ENCODE data around the gene OR14A16. TPM values are rescaled to one million over a fixed set of nuclear protein-coding genes. Genes with fewer than 3 reads are reported as not detected.
A peak's percentile ranks its signal among the peaks of the same experiment; 100 is the strongest.

The OR14A16 gene
- total RNA-seq, 4 donors from 2014 or later: not detected

GRCh38 chr1:247857069-247857984 is 33.4 kb upstream of the OR14A16 start, which contains the start of gene TRIM58:
Gene TRIM58 (plus strand): TSS chr1:247857187. CDS start chr1:247857247, 60 bp downstream.
- peak in 1 of 2 donors; percentile 15 for DNase-seq
- no peaks in the 10 kb centered on the region for H3K9me3 ChIP-seq
- H3K36me3 ChIP-seq: no peaks in the 10 kb centered on the region
- H3K27me3 ChIP-seq: no peaks in the 10 kb centered on the region
- no peak within 1 kb of the TSS for H3K27ac ChIP-seq
- peak within 1 kb of the TSS in 1 of 2 donors; percentile 50 for H3K4me3 ChIP-seq
- H3K4me1 ChIP-seq: no peaks in the 10 kb centered on the region
- TF ChIP-seq POLR2A (IDR thresholded peaks at IDR 0.05): no peak
- TF ChIP-seq, protein P1, sequence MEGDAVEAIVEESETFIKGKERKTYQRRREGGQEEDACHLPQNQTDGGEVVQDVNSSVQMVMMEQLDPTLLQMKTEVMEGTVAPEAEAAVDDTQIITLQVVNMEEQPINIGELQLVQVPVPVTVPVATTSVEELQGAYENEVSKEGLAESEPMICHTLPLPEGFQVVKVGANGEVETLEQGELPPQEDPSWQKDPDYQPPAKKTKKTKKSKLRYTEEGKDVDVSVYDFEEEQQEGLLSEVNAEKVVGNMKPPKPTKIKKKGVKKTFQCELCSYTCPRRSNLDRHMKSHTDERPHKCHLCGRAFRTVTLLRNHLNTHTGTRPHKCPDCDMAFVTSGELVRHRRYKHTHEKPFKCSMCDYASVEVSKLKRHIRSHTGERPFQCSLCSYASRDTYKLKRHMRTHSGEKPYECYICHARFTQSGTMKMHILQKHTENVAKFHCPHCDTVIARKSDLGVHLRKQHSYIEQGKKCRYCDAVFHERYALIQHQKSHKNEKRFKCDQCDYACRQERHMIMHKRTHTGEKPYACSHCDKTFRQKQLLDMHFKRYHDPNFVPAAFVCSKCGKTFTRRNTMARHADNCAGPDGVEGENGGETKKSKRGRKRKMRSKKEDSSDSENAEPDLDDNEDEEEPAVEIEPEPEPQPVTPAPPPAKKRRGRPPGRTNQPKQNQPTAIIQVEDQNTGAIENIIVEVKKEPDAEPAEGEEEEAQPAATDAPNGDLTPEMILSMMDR (IDR thresholded peaks at IDR 0.05): peak in 1 of 4 experiments; percentile 13
- intact Hi-C loops (cut with DNase I; ENCODE audit: low total_unique reads): no loop called here

DNA sequence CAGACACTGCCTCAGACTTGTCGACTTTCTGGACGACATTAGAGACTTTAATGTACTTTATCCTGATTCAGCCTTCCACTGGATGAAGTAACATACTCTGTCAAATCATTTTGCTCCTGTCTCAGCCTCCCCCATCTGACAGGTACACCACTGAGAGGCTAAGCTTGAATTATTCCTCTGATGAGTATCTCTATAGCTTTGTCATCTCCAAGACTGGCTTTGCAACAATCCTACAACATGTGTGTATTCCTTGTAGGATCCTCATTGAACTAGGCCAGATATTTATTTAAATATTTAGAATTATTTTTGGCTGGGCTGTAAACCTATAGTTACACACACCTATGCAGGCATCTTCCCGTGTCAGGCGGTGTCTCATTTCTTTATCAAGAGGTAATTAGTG is 32.0 kb upstream of the OR14A16 start:
- Histone ChIP-seq H3K4me1 (no peaks in the 10 kb centered on the region), H3K27me3 (no peaks in the 10 kb centered on the region), H3K9me3 (no peaks in the 10 kb centered on the region), H3K4me3 (no peak overlapping the region), H3K36me3 (no peaks in the 10 kb centered on the region), H3K27ac (no peak overlapping the region)
- intact Hi-C loops (cut with DNase I; ENCODE audit: low total_unique reads): no loop called here
- DNase-seq: no peak
- TF ChIP-seq POLR2A (IDR thresholded peaks at IDR 0.05): no peak
- TF ChIP-seq, protein P1 (IDR thresholded peaks at IDR 0.05): no peak

GRCh38 chr1:247854899-247855545 is 31.1 kb upstream of the OR14A16 start:
- Histone ChIP-seq H3K4me3 (no peak overlapping the region), H3K27me3 (no peaks in the 10 kb centered on the region), H3K36me3 (no peaks in the 10 kb centered on the region), H3K27ac (no peak overlapping the region), H3K4me1 (no peaks in the 10 kb centered on the region), H3K9me3 (no peaks in the 10 kb centered on the region)
- intact Hi-C loops (cut with DNase I; ENCODE audit: low total_unique reads): no loop called here
- no peak for TF ChIP-seq POLR2A (IDR thresholded peaks at IDR 0.05)
- TF ChIP-seq, protein P1 (IDR thresholded peaks at IDR 0.05): no peak
- DNase-seq: no peak

DNA sequence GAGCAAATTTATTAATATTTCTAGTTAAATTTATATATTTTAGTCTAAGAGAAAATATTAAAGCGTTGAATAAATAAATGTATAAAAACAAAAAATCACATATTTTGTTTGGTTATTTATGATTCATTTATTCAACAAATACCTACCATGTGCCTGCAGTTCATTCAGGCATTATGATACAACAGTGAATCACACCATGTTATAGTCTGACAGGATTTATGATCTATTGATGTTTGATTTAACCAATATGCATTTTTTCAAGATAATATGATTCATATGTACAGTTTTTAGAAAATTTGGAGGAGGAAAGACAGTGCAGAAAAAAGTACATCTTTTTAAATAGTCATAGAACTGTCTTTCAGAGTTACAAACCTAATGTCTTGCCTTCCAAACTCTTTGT is 25.7 kb upstream of the OR14A16 start:
- no peak for TF ChIP-seq POLR2A (IDR thresholded peaks at IDR 0.05)
- TF ChIP-seq, protein P1 (IDR thresholded peaks at IDR 0.05): no peak
- no peak for DNase-seq
- Histone ChIP-seq H3K27me3 (no peaks in the 10 kb centered on the region), H3K9me3 (no peaks in the 10 kb centered on the region), H3K27ac (no peak overlapping the region), H3K4me1 (no peaks in the 10 kb centered on the region), H3K4me3 (no peak overlapping the region), H3K36me3 (no peaks in the 10 kb centered on the region)
- intact Hi-C loops (cut with DNase I; ENCODE audit: low total_unique reads): no loop called here

- TF ChIP-seq, protein P1 (IDR thresholded peaks at IDR 0.05): no peak
- no peak for TF ChIP-seq POLR2A (IDR thresholded peaks at IDR 0.05)
- intact Hi-C loops (cut with DNase I; ENCODE audit: low total_unique reads): no loop called here
- no peak overlapping the region for H3K4me3 ChIP-seq
- H3K36me3 ChIP-seq: no peaks in the 10 kb centered on the region
- no peaks in the 10 kb centered on the region for H3K27me3 ChIP-seq
- no peak for DNase-seq
- no peak overlapping the region for H3K27ac ChIP-seq
- H3K4me1 ChIP-seq: no peaks in the 10 kb centered on the region
- no peaks in the 10 kb centered on the region for H3K9me3 ChIP-seq
Observed at GRCh38 chr1:247848346-247848745, 24.4 kb upstream of the OR14A16 start.
